NCI-H1436 treated with DMSO at 0.1 percent for 48 hours (cell line): ENCODE results near the gene DSE.

Source experiments
- DNase-seq: peaks from one replicate; lab custom pipeline; 2025; lab: John Stamatoyannopoulos, UW

Gene DSE

DNA sequence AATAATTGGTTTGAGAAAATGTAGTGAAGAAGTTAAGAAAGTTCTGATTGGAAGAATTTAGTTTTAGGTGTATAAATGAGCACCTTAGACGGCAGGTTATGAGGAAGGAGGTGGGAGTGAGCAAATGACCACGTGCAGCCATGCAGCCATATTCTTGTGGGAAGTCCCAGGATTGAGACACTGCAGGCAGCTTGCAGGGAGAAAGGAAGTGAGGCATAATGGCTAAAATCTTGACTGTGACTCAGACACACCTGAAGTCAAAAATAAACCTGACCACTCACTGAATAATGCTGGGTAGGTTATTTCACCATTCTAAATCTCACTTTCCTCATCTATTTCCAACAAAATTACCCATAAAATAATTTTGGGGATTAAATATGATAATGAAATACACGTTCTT, 16.6 kb downstream of the DSE start:
- DNase-seq, result no peak

DNA sequence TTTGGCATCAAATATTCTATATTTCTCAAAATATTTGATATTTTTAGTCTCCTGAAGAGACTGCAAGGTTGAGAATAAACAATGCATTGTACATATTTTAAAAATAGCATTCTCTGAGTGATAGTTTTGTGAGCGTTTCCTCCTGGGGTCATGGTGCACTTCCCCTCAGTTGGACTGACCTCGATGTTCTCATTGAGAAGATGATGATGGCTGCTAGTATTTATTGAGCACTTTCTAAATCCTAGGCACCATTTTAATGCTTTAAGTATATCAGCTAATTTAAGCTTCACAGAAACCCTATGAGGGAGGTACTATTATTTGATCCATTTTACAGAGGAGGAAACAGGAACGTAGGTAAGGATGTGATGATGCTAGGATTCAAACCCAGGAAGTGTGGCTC, 18.2 kb downstream of the DSE start:
- no peak for DNase-seq

GRCh38 chr6:116389357-116389756, 18.6 kb downstream of the DSE start:
- no peak for DNase-seq

DNA sequence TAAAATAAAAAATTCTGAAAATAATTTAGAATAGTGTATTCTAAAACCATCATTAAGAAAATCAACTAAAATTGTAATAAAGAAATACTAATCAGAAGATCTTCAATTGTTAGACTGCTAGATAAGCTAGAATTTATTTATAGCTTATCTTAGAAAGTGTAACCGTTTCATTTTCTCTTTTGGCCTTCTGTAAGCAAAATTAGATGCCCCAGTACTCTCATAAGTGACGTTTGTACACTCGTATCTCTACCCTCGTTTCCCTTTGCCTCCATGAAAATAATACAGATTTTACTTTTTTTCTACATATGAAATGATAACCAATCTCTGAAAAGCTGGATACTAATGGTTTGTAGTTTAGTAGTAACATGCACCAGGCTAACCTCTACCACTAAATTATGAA, 19.8 kb downstream of the DSE start:
- no peak for DNase-seq

- DNase-seq, result no peak
Observed at GRCh38 chr6:116392132-116393013, 21.6 kb downstream of the DSE start.

GRCh38 chr6:116393430-116393829, 22.7 kb downstream of the DSE start:
- DNase-seq, result no peak

DNA sequence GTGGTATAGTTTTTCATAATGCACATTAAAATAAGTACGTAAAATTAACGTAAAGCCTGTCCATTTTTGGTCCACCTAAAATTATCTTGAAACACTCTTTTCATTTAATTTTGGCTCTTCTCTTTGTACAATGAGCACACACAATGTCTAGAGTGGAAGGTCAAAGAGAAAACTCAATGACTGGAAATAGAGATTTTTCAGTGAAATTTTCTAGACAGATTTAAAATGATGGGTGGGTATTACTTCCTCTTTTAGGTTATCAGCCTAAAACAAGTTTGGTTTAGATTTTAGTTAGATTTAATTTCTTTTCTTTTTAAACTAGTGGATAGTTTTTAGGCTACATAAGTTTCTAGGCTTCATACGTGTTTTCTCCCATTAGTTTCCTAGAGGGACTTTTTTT, 24.9 kb downstream of the DSE start:
- no peak for DNase-seq

- no peak for DNase-seq
Observed at GRCh38 chr6:116396441-116396840, 25.7 kb downstream of the DSE start.

- DNase-seq, result no peak
Observed at GRCh38 chr6:116397914-116398313, 27.2 kb downstream of the DSE start.

DNA sequence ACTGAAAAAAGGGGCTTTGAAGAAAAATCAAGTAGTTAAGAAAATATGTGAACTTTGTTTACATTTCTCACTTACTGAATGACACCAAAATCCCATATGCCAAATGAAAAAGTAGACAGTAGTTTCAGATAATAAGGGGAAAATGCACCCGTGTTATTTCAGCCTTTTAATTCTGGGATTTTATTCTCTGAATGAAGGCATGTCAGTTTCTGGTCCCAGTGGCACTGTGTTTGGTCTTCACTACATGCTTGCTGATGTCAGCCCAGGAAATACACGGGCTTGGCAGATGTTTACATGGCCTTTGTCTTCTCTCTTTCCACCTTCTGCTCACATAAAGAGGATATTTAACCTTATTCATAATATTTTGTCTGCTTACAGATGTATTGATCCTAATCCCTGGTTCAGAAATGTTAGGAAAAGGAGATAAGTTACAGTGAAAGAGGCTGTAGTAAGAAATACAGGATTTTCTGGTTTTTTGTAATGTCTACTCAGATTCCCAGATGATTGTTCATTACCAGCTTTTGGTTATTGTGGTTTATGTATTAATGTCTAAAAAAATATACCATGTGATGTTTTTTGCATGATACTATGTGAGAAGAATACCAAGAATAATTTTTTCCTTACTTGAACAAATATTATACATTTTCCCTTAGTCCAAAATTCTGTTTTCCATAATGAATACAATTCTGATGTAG, 27.7 kb downstream of the DSE start:
- DNase-seq, result no peak

GRCh38 chr6:116399287-116399686, 28.5 kb downstream of the DSE start:
- DNase-seq, result no peak

DNA sequence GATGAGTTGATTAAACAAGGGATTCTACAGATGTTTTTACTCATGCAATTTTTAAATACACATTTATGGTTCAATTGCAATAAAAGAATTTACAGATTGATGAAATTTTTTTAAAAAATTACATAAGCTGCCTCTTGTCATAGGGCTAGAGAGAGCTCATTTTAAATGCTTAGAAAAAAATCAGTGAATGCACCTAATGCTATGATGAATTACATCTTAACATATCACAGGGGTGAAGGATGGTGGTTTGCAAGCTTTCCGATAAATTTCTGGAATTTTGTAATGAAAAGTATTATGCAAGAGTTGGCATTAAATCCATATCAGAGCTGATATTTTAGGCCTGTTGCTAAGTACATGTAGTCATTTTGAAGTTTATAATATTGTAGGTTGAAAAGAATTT, 29.6 kb downstream of the DSE start:
- DNase-seq, result no peak

DNA sequence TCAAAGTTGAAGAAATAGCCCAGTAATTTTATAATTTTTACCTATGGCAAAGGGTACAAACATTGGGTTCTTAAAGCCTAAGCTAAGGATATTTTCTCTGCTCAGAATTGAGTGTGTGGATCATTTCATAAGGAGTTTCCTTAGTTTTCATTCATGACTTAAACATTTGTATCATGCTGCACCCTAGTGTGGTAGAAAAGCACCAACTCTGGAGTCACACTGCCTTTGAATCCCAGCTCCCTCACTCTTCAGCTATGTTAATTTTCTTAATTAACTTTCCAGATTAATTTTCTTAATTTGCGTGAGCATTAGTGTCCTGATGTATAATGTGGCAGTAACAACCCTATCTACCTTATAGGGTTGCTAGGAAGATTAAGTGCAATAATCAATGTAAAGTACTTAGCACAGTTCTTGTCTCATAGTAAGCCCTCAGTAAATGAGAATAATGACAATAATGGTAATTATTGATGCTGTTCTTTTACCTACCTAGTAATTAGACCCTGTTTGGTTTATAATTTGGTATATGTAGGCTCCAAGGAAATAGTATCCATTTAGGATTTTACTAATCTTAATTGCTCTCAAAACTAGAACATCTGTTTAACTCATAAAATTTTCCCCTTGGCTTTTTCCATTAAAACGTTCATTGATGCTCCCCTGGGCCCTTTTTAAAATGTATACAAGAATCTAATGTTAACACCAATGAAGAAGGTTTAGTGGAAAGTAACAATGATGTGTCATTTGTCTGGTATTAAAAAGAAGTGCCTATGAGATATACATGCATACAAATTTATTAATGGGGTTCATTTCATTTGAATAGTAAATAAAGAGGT, 31.6 kb downstream of the DSE start:
- no peak for DNase-seq

DNA sequence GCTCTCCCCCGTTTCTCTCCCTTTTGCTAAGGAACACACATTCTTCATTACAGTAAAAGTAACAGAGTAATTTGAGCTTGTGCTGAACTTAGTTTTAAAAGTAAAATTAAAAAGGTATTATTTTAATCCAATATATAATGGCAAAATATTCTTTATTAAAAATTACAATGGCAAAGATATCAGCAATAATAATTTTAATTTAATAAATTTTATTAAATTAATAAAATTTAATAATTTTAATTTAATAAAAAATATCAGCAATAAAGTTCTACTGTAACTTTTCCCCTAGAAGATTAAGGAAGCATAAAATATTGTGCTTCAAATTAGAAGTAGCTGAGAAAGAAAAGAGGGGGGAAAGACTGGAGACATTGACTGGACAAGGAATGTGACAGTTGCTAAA, 32.5 kb downstream of the DSE start:
- DNase-seq, result no peak

GRCh38 chr6:116404696-116405095, 33.9 kb downstream of the DSE start:
- DNase-seq, result no peak

- no peak for DNase-seq
Observed at GRCh38 chr6:116405138-116405537, 34.4 kb downstream of the DSE start.

DNA sequence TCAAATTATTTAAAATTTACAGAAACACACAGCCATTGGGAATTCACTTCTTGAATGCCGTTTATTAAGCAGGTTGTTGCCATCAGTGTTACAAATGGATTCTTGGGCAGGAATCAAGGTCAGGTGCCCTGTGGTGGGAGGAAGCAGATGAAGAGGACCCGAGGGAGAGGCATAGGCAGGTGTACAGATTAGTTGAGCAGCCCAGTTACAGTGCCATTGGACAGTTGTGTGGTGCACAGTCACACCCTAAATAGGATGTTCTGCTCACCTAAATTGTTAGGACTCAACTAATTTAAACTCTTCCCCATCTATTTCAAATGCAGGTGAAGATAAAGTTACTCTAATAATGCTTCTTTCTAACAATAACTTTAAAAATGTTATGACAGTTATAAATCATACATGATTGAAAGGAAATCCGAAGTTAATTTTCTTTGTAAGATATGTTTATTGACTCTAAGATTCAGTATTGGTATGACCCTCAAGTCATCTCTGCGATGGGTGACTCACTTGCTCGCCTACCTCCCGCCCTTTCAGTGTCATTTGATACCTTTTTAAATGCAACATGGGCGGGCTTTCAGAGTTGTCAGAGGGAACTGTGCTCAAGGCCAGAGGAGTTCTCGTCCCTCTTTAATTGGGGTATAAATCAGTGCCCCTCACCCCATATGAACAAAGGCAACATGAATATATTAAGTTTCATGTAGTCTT, 35.1 kb downstream of the DSE start:
- no peak for DNase-seq

DNA sequence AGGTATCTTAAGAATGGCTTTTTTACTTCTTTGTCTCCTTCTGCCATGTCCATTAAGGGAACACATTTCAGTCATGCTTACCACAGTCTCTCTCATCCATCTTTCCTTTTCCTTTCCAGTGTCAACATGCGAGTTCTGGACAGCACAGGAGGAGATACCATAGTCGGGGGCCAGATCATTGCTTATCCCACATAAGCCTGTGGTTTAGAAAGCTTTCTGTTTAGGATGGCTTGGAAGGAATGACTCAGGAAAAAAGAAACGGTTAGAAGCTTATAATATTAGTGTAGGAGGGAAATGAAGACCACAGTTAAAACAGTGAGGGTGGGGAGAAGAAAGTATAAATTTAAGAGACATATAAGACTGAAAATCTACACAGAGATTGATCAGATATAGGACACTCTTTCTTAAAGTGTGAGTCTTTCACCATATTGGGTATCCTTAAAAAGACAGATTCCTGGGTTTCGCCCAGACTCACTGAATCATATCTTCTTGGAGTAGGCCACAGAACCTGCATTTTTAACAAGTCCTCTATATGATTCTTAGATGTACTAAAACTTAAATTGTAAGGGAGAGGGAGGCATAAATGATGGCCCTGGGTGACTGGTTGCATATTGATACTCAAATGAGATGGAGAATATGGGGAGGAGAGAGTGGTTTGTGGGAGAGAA, 36.1 kb downstream of the DSE start:
- no peak for DNase-seq

DNA sequence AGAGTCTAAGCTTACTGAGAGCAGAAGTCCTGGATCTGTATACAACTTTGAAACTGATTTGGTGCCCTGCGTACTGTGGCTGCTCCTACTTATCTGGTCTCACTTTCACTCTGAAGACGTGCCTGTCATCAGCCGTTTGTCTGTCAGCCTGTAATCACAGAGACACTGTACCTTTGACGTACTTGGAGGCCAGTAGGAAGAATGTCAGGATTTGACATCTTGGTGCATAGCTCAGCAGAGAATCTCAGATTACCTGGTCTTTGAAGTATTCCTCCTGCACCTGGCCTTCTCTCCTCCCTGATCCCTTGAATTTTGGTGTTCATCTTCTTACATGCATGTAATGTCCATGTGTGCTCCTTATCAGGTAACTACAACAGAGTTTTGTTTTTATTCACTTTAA, 37.7 kb downstream of the DSE start:
- DNase-seq, result no peak

DNA sequence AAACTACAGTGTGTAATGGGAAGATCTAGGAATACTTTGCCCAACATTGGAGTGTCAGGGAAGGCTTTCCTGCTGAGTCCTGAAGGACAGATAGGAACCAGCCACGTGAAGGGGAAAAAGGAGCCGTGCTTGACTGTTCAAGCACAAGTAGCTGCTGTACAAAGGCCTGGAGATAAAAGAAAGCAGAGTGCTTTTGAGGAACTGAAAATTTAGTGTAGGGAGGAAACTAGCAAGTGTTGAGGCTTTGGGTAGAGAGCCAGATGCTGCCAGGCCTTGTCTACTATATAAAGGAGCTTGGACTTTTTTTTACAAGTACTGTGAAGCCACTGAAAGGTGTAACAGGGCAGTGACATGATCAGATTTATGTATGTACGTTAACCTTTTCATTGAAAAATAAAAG, 39.0 kb downstream of the DSE start:
- DNase-seq, result no peak

DNA sequence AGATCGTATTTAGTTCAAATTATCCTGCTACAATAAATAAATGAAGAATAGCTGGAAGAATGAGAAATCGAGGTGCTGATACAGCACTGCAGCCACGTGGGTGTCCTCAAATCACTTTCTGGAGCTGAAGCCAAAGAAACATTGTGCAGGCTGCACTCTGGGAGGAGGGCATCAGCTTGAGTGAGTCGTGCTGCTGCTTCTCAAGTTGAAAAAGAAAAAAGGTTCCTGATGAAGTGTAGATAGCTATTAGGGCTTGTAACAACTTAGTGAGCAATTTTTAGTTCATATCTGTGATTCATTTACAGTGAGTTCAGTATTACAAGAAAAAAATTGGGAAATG, 40.5 kb downstream of the DSE start:
- DNase-seq, result no peak

- no peak for DNase-seq
Observed at GRCh38 chr6:116412270-116412669, 41.5 kb downstream of the DSE start.
